Large intestine (tissue), 3 donors: Measurements from ENCODE around the gene ULK4. TPM values are rescaled to one million over a fixed set of nuclear protein-coding genes. Genes with fewer than 3 reads are reported as not detected.
A peak's percentile ranks its signal among the peaks of the same experiment; 100 is the strongest.
"Not testable (repeated sequence)": the region's sequence is repeated elsewhere in the genome, so short reads cannot be mapped to it uniquely, and the experiment has no call there.

Experiments
- DNase-seq, 2 donors: peaks; one replicate each; pipeline versions ENCODE4 v3.0.0 to v3.0.0-alpha.2; 2013
- H3K27ac ChIP-seq: one replicate; pipeline ENCODE4 v1.5.1; 2013; ENCODE audit warnings: low read length
- H3K27me3 ChIP-seq: 2 replicates; pipeline ENCODE4 v1.6.1; 2013; ENCODE audit warnings: low read length; ENCODE audit not compliant: control insufficient read depth, insufficient read depth
- H3K36me3 ChIP-seq: 2 replicates; pipeline ENCODE4 v1.6.1; 2013; ENCODE audit warnings: low read length; ENCODE audit not compliant: control insufficient read depth, insufficient read depth
- H3K4me1 ChIP-seq: one replicate; pipeline ENCODE4 v1.6.1; 2013; ENCODE audit warnings: low read length; ENCODE audit not compliant: control insufficient read depth, insufficient read depth
- H3K4me3 ChIP-seq: one replicate; pipeline ENCODE4 v1.5.1; 2013; ENCODE audit warnings: low read length
- H3K9me3 ChIP-seq: one replicate; pipeline ENCODE4 v1.6.1; 2013; ENCODE audit warnings: mild to moderate bottlenecking, low read depth, low read length, moderate library complexity; ENCODE audit not compliant: control insufficient read depth
- WGBS: methylation state at CpG from one replicate; pipeline ENCODE4 v1.1.5; 2013; ENCODE audit warnings: low lambda C conversion rate; ENCODE audit not compliant: insufficient coverage; 5-methylcytosine and 5-hydroxymethylcytosine counted together
- polyA plus RNA-seq: library from polyadenylated mRNA; unstranded; fragments of 120-200 nt; gene quantifications from one replicate; pipeline ENCODE4 v1.2.1, GENCODE V29; 2013

ULK4 gene
- polyA plus RNA-seq, 1 donor, result 2.1 TPM

DNA sequence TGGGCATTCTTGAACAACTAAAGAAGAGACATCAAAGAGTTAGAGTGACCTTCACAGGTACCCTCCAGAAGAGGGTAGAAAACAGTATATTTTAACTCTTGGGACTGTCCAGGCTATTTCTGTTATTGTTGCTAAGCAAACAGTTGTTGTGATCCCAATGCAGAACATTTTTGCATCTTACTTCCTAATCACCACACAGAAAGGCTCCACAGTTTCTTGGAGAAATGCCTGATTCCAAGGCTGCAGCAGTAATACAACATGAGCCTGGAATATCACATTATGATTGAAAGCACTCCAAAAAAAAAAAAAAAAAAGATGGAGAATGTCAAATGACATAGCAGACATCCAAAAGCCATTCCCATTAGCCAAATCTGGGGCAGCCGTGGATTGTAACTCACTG, 567.0 kb downstream of the ULK4 start:
- Histone ChIP-seq H3K9me3 (no peaks in the 10 kb centered on the region), H3K27me3 (no peaks in the 10 kb centered on the region), H3K36me3 (no peaks in the 10 kb centered on the region), H3K4me3 (no peak overlapping the region), H3K27ac (no peak overlapping the region), H3K4me1 (no peaks in the 10 kb centered on the region)
- no peak for DNase-seq
- WGBS, result 86% methylated on average over 1 of the region's 1 CpG

DNA sequence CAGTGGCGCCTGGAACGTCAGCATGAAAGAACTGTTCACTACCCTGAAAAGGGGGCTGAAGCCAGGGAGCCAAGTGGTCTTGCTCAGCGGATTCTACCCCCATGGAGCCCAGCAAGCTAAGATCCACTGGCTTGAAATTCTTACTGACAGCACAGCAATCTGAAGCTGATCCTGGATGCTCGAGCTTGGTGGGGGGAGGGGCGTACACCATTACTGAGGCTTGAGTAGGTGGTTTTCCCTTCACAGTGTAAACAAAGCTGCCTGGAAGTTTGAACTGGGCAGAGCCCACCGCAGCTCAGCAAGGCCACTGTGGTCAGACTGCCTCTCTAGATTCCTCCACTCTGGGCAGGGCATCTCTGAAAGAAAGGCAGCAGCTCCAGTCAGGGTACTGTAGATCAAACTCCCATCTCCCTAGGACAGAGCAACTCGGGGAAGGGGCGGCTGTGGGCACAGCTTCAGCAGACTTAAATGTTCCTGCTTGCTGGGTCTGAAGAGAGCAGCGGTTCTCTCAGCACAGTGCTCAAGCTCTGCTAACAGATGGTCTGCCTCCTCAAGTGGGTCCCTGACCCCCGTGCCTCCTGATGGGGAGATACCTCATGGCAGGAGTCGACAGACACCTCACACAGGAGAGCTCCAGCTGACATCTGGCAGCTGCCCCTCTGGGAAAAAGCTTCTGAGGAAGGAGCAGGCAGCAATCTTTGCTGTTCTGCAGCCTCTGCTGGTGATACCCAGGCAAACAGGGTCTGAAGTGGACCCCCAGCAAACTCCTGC, 591.0 kb downstream of the ULK4 start:
- H3K36me3 ChIP-seq, H3K9me3 ChIP-seq, H3K4me3 ChIP-seq, H3K27me3 ChIP-seq, H3K4me1 ChIP-seq, DNase-seq, H3K27ac ChIP-seq: not testable (repeated sequence)
- WGBS, result no CpG with 5 or more reads among the region's 11 CpGs

DNA sequence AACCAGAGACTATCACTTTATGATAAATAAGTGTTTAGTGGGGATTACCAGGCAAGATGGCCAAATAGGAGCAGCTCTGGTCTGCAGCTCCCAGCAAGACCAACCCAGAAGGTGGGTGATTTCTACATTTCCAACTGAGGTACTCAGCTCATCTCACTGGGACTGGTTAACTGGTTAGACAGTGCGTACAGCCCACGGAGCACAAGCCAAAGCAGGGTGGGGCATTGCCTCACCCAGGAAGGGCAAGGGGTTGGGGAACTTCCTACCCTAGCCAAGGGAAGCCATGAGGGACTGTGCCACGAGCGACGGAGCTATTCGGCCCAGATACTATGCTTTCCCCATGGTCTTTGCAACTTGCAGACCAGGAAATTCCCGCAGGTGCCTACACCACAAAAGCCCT, 591.6 kb downstream of the ULK4 start:
- H3K27ac ChIP-seq, result no peak overlapping the region
- no peaks in the 10 kb centered on the region for H3K27me3 ChIP-seq
- H3K4me3 ChIP-seq, result no peak overlapping the region
- DNase-seq, result no peak
- H3K4me1 ChIP-seq, result no peaks in the 10 kb centered on the region
- no CpG with 5 or more reads among the region's 7 CpGs for WGBS
- no peaks in the 10 kb centered on the region for H3K9me3 ChIP-seq
- H3K36me3 ChIP-seq, result no peaks in the 10 kb centered on the region

DNA sequence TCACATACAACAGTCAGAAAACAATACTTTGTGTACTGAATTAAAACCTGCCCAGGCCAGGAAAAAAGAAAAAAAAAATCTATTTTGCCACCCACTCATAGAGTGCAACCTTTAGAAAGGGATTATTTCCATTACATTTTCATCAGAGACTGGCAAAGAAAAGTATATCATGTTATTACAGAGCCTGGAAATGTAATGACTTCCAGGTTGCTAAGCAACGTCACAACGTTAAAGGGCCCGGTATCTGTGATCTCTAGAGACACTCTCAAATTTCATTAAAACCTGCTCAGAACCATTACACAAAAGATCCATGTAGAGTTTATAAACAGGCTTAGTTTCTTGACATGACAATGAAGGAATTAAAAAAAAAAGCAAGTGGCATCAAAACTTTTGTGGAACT, 592.1 kb downstream of the ULK4 start:
- Histone ChIP-seq H3K36me3 (no peaks in the 10 kb centered on the region), H3K9me3 (no peaks in the 10 kb centered on the region), H3K27me3 (no peaks in the 10 kb centered on the region), H3K4me3 (no peak overlapping the region), H3K27ac (no peak overlapping the region), H3K4me1 (no peaks in the 10 kb centered on the region)
- peak in 1 of 2 donors; percentile 3 for DNase-seq
- WGBS, result 25% methylated on average over 2 of the region's 3 CpGs

DNA sequence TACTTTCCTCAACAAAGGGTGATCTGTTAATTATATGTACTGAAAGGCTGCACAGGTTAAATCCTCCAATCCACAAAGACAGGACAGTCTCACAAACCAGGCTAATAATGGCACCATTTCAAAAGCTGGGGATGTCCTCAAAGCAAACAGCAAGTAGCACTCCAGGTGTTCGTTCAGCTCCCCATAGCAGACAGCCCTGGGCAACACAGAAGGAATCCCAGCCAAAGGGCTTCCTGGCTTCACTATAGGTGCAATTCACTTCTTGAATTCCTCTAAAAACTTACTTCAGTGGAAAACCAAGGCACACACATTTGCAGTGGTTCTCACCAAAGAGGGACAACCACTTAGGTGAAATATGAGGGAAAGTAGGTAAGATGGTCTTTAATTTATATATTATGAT, 595.9 kb downstream of the ULK4 start:
- Histone ChIP-seq H3K36me3 (no peaks in the 10 kb centered on the region), H3K27ac (no peak overlapping the region), H3K4me1 (no peaks in the 10 kb centered on the region), H3K27me3 (no peaks in the 10 kb centered on the region), H3K4me3 (no peak overlapping the region), H3K9me3 (no peaks in the 10 kb centered on the region)
- no CpG with 5 or more reads among the region's 1 CpG for WGBS
- no peak for DNase-seq

DNA sequence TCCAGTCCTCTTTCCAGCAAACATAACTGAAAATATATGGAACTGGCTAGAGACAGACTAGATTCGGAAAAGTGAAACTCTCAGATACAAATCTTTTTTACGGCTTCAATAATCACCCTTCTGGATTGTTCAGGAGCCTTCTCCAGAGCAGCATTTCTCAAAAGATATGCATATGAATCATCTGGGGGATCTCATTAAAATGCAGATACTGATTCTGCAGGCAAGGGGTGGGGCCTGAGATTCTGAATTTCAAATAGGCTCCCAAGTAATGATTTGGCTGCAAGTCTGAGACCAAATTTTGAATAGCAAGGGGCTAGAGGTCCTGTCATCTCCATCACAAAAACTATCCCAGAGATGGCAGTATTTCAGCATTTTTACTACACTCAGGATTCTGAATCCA, 597.2 kb downstream of the ULK4 start:
- no peaks in the 10 kb centered on the region for H3K27me3 ChIP-seq
- no CpG with 5 or more reads among the region's 2 CpGs for WGBS
- H3K27ac ChIP-seq, result no peak overlapping the region
- H3K4me1 ChIP-seq, result no peaks in the 10 kb centered on the region
- H3K9me3 ChIP-seq, result no peaks in the 10 kb centered on the region
- no peaks in the 10 kb centered on the region for H3K36me3 ChIP-seq
- no peak overlapping the region for H3K4me3 ChIP-seq
- DNase-seq, result no peak

DNA sequence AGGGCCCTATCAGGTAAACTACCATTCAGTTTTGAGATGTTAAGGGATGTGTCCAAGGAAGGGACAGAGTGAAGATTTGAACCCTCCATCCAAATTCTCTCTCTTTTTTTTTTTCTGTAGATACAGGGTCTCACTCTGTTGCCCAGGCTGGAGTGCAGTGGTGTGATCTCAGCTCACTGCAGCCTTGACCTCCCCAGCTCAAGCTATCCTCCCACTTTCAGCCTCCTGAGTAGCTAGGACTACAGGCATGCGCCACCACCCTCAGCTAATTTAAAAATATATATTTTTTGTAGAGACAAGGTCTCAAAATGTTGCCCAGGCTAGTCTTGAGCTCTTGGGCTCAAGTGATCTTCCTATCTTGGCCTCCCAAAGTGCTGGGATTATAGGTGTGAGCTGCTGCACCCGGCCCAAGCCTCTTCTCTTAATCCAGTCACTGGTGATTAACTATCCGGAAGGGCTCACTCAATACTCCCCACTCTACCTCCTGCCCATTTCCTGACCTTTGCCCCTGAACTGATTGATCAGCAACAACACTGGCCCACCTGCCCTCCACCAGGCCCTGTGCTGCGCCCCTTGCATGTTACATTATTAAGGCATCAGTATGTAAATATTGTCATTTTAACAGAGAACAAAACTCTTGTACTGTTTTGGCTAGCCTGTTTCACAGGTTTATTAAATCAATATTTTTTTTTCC, 597.9 kb downstream of the ULK4 start:
- Histone ChIP-seq H3K36me3 (no peaks in the 10 kb centered on the region), H3K27ac (no peak overlapping the region), H3K4me3 (no peak overlapping the region), H3K27me3 (no peaks in the 10 kb centered on the region), H3K9me3 (no peaks in the 10 kb centered on the region), H3K4me1 (no peaks in the 10 kb centered on the region)
- DNase-seq, result no peak
- WGBS, result no CpG with 5 or more reads among the region's 4 CpGs

DNA sequence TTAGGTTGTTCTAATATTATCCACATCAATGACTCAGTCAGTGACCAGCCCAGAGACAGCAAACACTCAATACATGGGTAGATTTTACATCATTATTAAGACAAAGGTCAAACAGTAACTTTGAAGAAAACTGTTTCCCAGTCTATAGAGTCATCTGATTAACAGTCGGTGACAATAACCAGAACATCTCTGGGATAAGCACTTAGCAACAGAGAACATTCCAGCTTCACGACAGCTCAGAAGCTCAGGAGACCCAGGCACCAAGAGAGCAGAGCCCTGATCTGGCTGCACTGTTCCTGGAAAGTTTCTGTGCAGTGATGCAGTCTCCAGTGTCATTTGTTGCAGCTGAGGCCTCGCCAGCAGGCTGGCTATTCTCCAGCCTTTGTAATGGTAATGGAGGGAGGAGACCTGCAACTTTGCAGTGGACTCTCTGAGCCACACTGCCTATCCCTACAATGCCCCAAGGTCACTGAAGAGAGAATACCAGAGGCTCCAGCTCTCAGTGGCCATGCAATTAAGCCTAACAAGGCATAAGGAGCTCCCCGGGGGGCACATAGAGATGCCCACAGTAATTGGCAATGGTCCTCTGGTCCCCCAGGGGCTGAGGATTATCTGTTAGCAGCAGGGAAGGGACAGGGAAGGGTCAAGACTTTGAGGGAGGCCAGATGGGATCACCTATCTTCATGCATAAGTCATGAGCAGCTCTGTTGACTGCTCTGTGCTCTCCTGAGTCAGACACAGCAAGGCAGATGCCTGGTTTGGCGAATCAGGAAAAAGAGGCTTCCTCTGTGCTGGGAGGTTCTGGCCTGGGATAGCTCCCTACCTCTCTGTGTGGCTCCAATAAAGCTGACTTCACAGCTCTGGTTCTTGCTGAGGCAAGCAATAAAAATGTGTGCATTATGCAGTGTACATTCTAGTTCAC, 599.0 kb downstream of the ULK4 start:
- WGBS, result no CpG with 5 or more reads among the region's 5 CpGs
- Histone ChIP-seq H3K27me3 (no peaks in the 10 kb centered on the region), H3K4me1 (no peaks in the 10 kb centered on the region), H3K9me3 (no peaks in the 10 kb centered on the region), H3K27ac (no peak overlapping the region), H3K36me3 (no peaks in the 10 kb centered on the region), H3K4me3 (no peak overlapping the region)
- no peak for DNase-seq

DNA sequence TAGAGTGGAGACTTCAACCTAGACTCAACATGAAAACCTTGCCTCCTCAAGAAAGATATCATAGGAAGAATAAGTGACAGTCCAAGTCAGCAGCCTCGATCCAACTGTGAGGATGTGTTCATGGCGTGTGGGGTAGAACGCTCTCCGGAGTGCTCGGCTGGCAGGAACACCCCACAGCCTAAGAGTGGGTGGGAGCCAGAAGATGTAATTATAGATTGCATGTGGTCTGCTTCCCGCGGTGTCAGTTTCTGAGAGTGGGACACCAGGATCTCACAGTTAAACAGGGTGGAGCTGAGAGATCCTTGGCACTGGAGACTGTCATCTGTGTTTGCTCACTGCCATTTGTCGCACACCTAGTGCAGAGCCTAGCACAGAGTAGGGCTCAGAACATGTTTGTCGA, 604.6 kb downstream of the ULK4 start:
- Histone ChIP-seq H3K27ac (no peak overlapping the region), H3K9me3 (no peaks in the 10 kb centered on the region), H3K27me3 (no peaks in the 10 kb centered on the region), H3K36me3 (no peaks in the 10 kb centered on the region), H3K4me1 (no peaks in the 10 kb centered on the region), H3K4me3 (no peak overlapping the region)
- no peak for DNase-seq
- no CpG with 5 or more reads among the region's 9 CpGs for WGBS

DNA sequence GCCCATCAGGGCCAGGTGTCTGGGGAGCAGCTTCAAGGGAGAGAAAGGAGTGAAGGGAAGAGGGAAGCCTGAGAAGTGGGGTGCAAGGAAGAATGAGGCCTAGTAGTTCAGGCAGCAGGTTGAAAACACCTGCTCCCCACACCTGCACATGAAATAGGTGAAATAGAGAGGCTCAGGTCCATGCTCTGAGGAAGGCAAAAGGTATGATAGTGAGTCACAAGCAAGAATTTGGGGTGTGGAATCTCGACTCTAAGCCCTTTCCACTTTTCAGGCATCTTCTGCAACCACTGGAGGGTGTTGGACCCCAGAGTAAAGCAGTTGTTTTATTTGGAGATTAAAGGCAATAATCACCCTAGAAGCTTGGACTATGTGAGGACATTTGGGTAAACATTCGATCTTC, 605.1 kb downstream of the ULK4 start:
- DNase-seq, result no peak
- Histone ChIP-seq H3K27ac (no peak overlapping the region), H3K9me3 (no peaks in the 10 kb centered on the region), H3K4me3 (no peak overlapping the region), H3K36me3 (no peaks in the 10 kb centered on the region), H3K27me3 (no peaks in the 10 kb centered on the region), H3K4me1 (no peaks in the 10 kb centered on the region)
- WGBS, result no CpG with 5 or more reads among the region's 2 CpGs
